SU-DHL-6 (cell line): Measurements from ENCODE around the gene KRTAP22-1.

Source experiments
- H2AFZ ChIP-seq: fragments of 200-600 bp; sonication (generic); 2 replicates; pipeline ENCODE4 v1.6.1; 2014; ENCODE audit warnings: low read depth, mild to moderate bottlenecking, moderate library complexity, mixed read lengths, antibody characterized with exemption, low read length; ENCODE audit not compliant: severe bottlenecking
- H3F3A ChIP-seq: fragments of 200-600 bp; shearing (Covaris generic); 2 replicates; pipeline ENCODE4 v1.6.0; 2016; ENCODE audit warnings: antibody characterized with exemption, mild to moderate bottlenecking; ENCODE audit not compliant: insufficient read depth
- H3K27ac ChIP-seq: fragments of 200-600 bp; sonication (generic); 2 replicates; pipeline ENCODE4 v1.5.1; 2016; ENCODE audit warnings: low read depth, mild to moderate bottlenecking, low read length, moderate library complexity, mixed read lengths
- H3K27me3 ChIP-seq: fragments of 200-600 bp; sonication (generic), shearing (Covaris generic); 2 replicates; pipeline ENCODE4 v1.6.0; 2014; ENCODE audit warnings: mild to moderate bottlenecking, low read length
- H3K36me3 ChIP-seq: fragments of 200-600 bp; sonication (generic); 2 replicates; pipeline ENCODE4 v1.6.1; 2014; ENCODE audit warnings: mild to moderate bottlenecking, low read length, mixed read lengths
- H3K4me2 ChIP-seq: fragments of 300-600, 200-600 bp; shearing (Covaris generic), sonication (generic); 2 replicates; pipeline ENCODE4 v1.6.0; 2014; ENCODE audit warnings: low read length, low read depth, mild to moderate bottlenecking; ENCODE audit not compliant: poor library complexity, severe bottlenecking
- H3K4me3 ChIP-seq: fragments of 200-600 bp; sonication (generic); 2 replicates; pipeline ENCODE4 v1.5.1; 2014; ENCODE audit warnings: antibody characterized with exemption, low read length, mild to moderate bottlenecking, mixed read lengths; ENCODE audit not compliant: insufficient read depth, poor library complexity, severe bottlenecking
- H3K79me2 ChIP-seq: fragments of 200-600 bp; sonication (generic); 2 replicates; pipeline ENCODE4 v1.6.1; 2014; ENCODE audit warnings: mild to moderate bottlenecking, low read length, moderate library complexity; ENCODE audit not compliant: insufficient read depth
- H3K9ac ChIP-seq: fragments of 200-600 bp; sonication (generic); 2 replicates; pipeline ENCODE4 v1.7.0; 2014; ENCODE audit warnings: mild to moderate bottlenecking, low read length
- H3K9me2 ChIP-seq: fragments of 200-600 bp; sonication (generic); replicated peaks from 2 replicates; pipeline ENCODE4 v1.6.1; 2014; ENCODE audit warnings: low read length; ENCODE audit not compliant: insufficient read depth
- H3K9me3 ChIP-seq: fragments of 200-600 bp; sonication (generic); 2 replicates; pipeline ENCODE4 v1.6.1; 2014; ENCODE audit warnings: low read length, mixed read lengths; ENCODE audit not compliant: insufficient read depth
- H4K20me1 ChIP-seq: fragments of 200-600 bp; sonication (generic); 2 replicates; pipeline ENCODE4 v1.6.1; 2014; ENCODE audit warnings: low read depth, mild to moderate bottlenecking, antibody characterized with exemption, low read length, moderate library complexity, mixed read lengths
- CTCF ChIP-seq: fragments of 200-600 bp; sonication (generic); IDR thresholded peaks from one replicate; pipeline ENCODE4 v1.5.1; 2017; ENCODE audit warnings: antibody characterized with exemption, mild to moderate bottlenecking, low read length, moderate library complexity; ENCODE audit not compliant: insufficient read depth, poor library complexity, severe bottlenecking
- EZH2phosphoT487 ChIP-seq: fragments of 200-600 bp; sonication (generic), shearing (Covaris generic); conservative IDR thresholded peaks from 2 replicates; pipeline ENCODE4 v1.6.1; 2018; ENCODE audit warnings: mild to moderate bottlenecking, antibody characterized with exemption, low read length, moderate library complexity, mixed read lengths

The KRTAP22-1 gene

GRCh38 chr21:30580132-30580531 is 20.8 kb upstream of the KRTAP22-1 start:
- Histone ChIP-seq H3K27me3 (no peaks in the 10 kb centered on the region), H3K4me3 (no peak overlapping the region), H3K9me3 (no peaks in the 10 kb centered on the region), H3K79me2 (no peaks in the 10 kb centered on the region), H3K9ac (no peak overlapping the region), H3K27ac (no peak overlapping the region), H3F3A (no peaks in the 10 kb centered on the region), H4K20me1 (no peaks in the 10 kb centered on the region), H2AFZ (no peak overlapping the region), H3K4me2 (no peak overlapping the region), H3K36me3 (no peaks in the 10 kb centered on the region), H3K9me2 (no peaks in the 10 kb centered on the region)
- TF ChIP-seq CTCF (no peak), EZH2phosphoT487 (no peak)

- no peaks in the 10 kb centered on the region for H3K79me2 ChIP-seq
- no peaks in the 10 kb centered on the region for H3F3A ChIP-seq
- H2AFZ ChIP-seq: no peak overlapping the region
- no peak overlapping the region for H3K4me2 ChIP-seq
- no peak overlapping the region for H3K27ac ChIP-seq
- no peaks in the 10 kb centered on the region for H4K20me1 ChIP-seq
- no peaks in the 10 kb centered on the region for H3K36me3 ChIP-seq
- no peaks in the 10 kb centered on the region for H3K9me3 ChIP-seq
- H3K9ac ChIP-seq: no peak overlapping the region
- H3K4me3 ChIP-seq: no peak overlapping the region
- no peaks in the 10 kb centered on the region for H3K9me2 ChIP-seq
- no peak for TF ChIP-seq EZH2phosphoT487
- no peak for TF ChIP-seq CTCF
- H3K27me3 ChIP-seq: no peaks in the 10 kb centered on the region
Observed at GRCh38 chr21:30582870-30583269, 18.0 kb upstream of the KRTAP22-1 start.

GRCh38 chr21:30590297-30590696 is 10.6 kb upstream of the KRTAP22-1 start, which contains the start of gene KRTAP22-2:
Gene KRTAP22-2, minus strand, starts transcription at chr21:30590397.
- H4K20me1 ChIP-seq: no peaks in the 10 kb centered on the region
- TF ChIP-seq CTCF: no peak
- TF ChIP-seq EZH2phosphoT487: no peak
- no peak within 1 kb of the TSS for H3K27ac ChIP-seq
- H3K79me2 ChIP-seq: no peaks in the 10 kb centered on the region
- no peaks in the 10 kb centered on the region for H3K36me3 ChIP-seq
- no peaks in the 10 kb centered on the region for H3K9me2 ChIP-seq
- H3K27me3 ChIP-seq: no peaks in the 10 kb centered on the region
- no peaks in the 10 kb centered on the region for H3K9me3 ChIP-seq
- H2AFZ ChIP-seq: no peak within 1 kb of the TSS
- H3K4me2 ChIP-seq: no peak within 1 kb of the TSS
- no peak within 1 kb of the TSS for H3K4me3 ChIP-seq
- H3K9ac ChIP-seq: no peak within 1 kb of the TSS
- H3F3A ChIP-seq: no peaks in the 10 kb centered on the region
